ENCODE data around the gene PLEKHS1. TPM values are rescaled to one million over a fixed set of nuclear protein-coding genes. Genes with fewer than 3 reads are reported as not detected.
A peak's percentile ranks its signal among the peaks of the same experiment; 100 is the strongest.

The PLEKHS1 gene
- total RNA-seq, 6 experiments from 2014 or later: 0.05 TPM; not detected in 5

GRCh38 chr10:113776553-113776952 lies 25.1 kb downstream of the PLEKHS1 start:
- Mint-ChIP-seq H3K36me3 (ENCODE audit: low read depth) (no peaks in the 10 kb centered on the region), H3K27me3 (ENCODE audit: insufficient read depth) (peaks cover 28% of the 10 kb centered on the region), H3K4me3 (no peak overlapping the region), H3K27ac (no peak overlapping the region), H3K4me1 (ENCODE audit: low read depth) (peaks cover 25% of the 10 kb centered on the region), H3K9me3 (no peaks in the 10 kb centered on the region)
- TF ChIP-seq CTCF (IDR thresholded peaks at IDR 0.05): no peak
- DNase-seq: no peak

GRCh38 chr10:113780681-113781250 lies 29.3 kb downstream of the PLEKHS1 start:
- peaks cover 20% of the 10 kb centered on the region for H3K27me3 Mint-ChIP-seq (ENCODE audit: insufficient read depth)

GRCh38 chr10:113782367-113782766 lies 30.9 kb downstream of the PLEKHS1 start:
- no peak overlapping the region for H3K4me3 Mint-ChIP-seq
- H3K27me3 Mint-ChIP-seq (ENCODE audit: insufficient read depth): peaks cover 16% of the 10 kb centered on the region
- no peak for TF ChIP-seq CTCF (IDR thresholded peaks at IDR 0.05)
- no peaks in the 10 kb centered on the region for H3K36me3 Mint-ChIP-seq (ENCODE audit: low read depth)
- no peaks in the 10 kb centered on the region for H3K9me3 Mint-ChIP-seq
- H3K27ac Mint-ChIP-seq: no peak overlapping the region
- H3K4me1 Mint-ChIP-seq (ENCODE audit: low read depth): peaks cover 18% of the 10 kb centered on the region
- no peak for DNase-seq

More at GRCh38 chr10:113780681-113781250, 29.3 kb downstream of the PLEKHS1 start:
- Mint-ChIP-seq H3K4me3 (no peak overlapping the region), H3K9me3 (no peaks in the 10 kb centered on the region), H3K4me1 (ENCODE audit: low read depth) (peaks cover 25% of the 10 kb centered on the region), H3K36me3 (ENCODE audit: low read depth) (no peaks in the 10 kb centered on the region), H3K27ac (no peak overlapping the region)
- peak; percentile 58; the same call in 1 of the 2 replicates for TF ChIP-seq CTCF (IDR thresholded peaks at IDR 0.05)
- DNase-seq: no peak

GRCh38 chr10:113782986-113783704 lies 31.7 kb downstream of the PLEKHS1 start:
- no peaks in the 10 kb centered on the region for H3K9me3 Mint-ChIP-seq
- peaks cover 17% of the 10 kb centered on the region for H3K4me1 Mint-ChIP-seq (ENCODE audit: low read depth)
- no peak for TF ChIP-seq CTCF (IDR thresholded peaks at IDR 0.05)

DNA sequence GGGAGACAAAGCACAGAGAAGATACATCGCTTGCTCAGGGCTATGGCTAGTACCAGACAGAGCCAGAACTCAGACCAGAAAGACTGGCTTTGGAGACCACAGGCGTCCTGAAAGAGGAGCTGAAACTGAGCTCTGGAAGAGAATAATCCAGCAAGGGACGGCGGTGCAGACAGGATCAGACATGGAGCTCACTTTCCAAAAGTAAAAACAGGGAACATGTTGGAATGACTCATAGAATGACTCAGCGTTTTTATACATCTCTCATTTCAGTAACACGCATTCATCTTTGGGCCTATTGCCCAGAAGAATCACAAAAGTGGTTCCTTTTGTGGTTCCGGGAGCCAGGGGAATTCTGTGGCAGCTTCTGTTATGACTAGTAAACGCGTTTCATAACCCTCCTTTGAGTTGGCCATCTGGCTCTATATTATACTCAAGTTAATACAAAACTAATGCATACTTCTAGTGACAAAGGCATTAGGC lies 37.2 kb downstream of the PLEKHS1 start:
- Mint-ChIP-seq H3K27ac (peak overlapping the region; percentile 87), H3K27me3 (ENCODE audit: insufficient read depth) (no peaks in the 10 kb centered on the region; the same call in 1 of the 2 replicates), H3K9me3 (no peaks in the 10 kb centered on the region), H3K4me1 (ENCODE audit: low read depth) (peaks cover 21% of the 10 kb centered on the region), H3K36me3 (ENCODE audit: low read depth) (no peaks in the 10 kb centered on the region), H3K4me3 (peak overlapping the region; percentile 10; the same call in 1 of the 2 replicates)
- no peak for TF ChIP-seq CTCF (IDR thresholded peaks at IDR 0.05)
- DNase-seq: peak; percentile 95

More at GRCh38 chr10:113782986-113783704, 31.7 kb downstream of the PLEKHS1 start:
- no peak for DNase-seq
- peaks cover 16% of the 10 kb centered on the region for H3K27me3 Mint-ChIP-seq (ENCODE audit: insufficient read depth)
- H3K36me3 Mint-ChIP-seq (ENCODE audit: low read depth): no peaks in the 10 kb centered on the region
- no peak overlapping the region for H3K27ac Mint-ChIP-seq
- no peak overlapping the region for H3K4me3 Mint-ChIP-seq
